Ishikawa (cell line): ENCODE results near the gene DUSP7.

Source experiments
- EP300 ChIP-seq: IDR thresholded peaks from 2 replicates; pipeline ENCODE4 v1.6.1; 2012; ENCODE audit warnings: borderline replicate concordance
- MAX ChIP-seq: IDR thresholded peaks from 2 replicates; pipeline ENCODE4 v1.6.1; 2012
- ZBTB7A ChIP-seq: IDR thresholded peaks from 2 replicates; pipeline ENCODE4 v1.6.1; 2012; ENCODE audit warnings: low read depth

GRCh38 chr3:52061121-52061910 lies 4.9 kb upstream of the DUSP7 start:
- TF ChIP-seq MAX (no peak), ZBTB7A (no peak), EP300 (no peak)
